ENCODE data around the gene HSPBP1.

- TF ChIP-seq CTCF (conservative IDR thresholded peaks at IDR 0.05; ENCODE audit: low read depth, low read length) (no peak), EZH2 (IDR thresholded peaks at IDR 0.05; ENCODE audit: borderline replicate concordance, low read depth, low read length, poor library complexity, severe bottlenecking) (no peak)
Measured at GRCh38 chr19:55302318-55302703, 22.4 kb upstream of the HSPBP1 start.

Data from A673 (cell line).